ENCODE results near the gene KTI12.
"Not testable (repeated sequence)": the region's sequence is repeated elsewhere in the genome, so short reads cannot be mapped to it uniquely, and the experiment has no call there.

Gene KTI12

DNA sequence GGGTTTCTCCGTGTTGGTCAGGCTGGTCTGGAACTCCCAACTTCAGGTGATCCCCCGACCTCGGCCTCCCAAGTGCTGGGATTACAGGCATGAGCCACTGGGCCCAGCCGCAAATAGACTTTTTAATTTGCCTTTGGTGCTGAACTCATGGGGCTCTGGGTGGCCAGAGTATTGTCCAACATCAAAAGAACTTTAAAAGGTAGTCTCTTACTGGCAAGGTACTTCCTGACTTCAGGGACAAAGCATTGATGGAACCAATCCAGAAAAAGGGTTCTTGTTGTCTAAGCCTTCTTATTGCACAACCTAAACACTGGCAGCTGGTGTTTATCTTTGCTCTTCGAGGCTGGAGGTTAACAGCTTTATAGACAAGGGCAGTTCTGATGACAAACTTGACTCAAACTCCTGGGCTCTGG is 3.8 kb upstream of the KTI12 start:
- no peak for DNase-seq

DNA sequence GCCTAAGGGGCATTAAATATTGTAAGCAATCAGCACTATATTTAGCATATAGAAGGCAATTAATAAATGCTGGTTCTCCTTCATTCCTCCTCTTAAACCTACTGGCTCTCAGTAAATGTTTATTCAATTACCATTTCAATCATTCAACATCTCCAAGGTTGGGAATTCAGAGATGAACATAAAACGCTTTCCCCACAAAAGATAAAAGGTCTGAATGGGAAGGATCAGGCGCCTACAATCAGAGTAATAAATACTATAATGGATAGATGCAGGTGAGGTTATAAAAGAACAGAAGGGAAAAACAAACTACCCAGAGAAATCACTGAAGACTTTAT is 407 bp upstream of the KTI12 start:
- no peak for DNase-seq

GRCh38 chr1:52032785-52033131 is 852 bp downstream of the KTI12 start:
- no peak for DNase-seq

DNA sequence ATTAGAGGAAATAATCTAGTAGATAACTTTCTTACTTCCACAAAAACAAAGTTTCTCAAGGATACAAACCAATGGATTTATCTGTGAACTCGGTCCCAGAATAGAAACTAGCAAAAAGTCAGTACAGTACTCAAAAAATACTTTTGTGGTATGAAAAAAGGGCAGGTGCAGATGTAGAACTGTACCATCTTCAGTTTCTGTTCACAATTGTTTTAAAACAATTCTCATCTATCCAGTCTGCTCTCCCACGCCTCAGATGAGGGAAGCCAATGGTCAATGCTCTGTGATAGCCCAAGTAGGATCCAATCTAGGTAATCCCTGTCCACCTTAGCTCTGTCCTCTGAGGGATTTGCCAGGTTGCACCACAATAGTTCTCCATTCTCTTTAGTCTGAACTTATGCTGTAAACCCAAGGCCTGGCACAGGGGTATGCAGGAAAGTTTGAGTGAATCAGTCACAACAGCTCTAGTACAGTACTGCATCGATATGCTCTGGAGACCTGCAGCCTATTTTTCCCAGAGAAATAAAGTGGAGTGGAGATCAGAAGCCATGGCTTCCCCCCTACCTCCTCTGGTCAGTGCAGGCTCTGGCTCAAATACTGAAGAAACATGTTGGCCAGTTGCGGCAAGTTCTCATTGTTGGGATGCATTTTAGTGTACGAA is 1.4 kb downstream of the KTI12 start:
- DNase-seq, result no peak

- DNase-seq, result not testable (repeated sequence)
Observed at GRCh38 chr1:52028839-52029238, 4.8 kb downstream of the KTI12 start.

DNA sequence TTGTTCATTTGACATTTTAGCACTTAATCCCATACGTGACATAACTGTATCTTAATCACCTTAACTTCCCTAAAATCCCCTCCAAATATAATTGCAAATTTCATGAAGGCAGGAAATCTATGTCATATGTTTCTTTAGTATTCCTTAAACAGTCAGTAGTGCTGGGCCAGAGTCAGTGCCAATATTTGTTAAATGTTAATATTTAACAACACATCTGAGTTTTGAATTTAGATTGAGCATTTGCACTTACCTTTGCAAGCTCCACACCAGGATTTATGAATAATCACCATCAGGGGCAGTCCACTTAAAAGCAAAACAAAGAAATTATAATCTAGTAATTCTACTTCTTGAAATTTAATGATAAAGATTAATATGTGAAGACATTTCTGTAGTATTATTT is 5.3 kb downstream of the KTI12 start:
- DNase-seq, result no peak

- no peak for DNase-seq
Observed at GRCh38 chr1:52026278-52026677, 7.3 kb downstream of the KTI12 start.

DNA sequence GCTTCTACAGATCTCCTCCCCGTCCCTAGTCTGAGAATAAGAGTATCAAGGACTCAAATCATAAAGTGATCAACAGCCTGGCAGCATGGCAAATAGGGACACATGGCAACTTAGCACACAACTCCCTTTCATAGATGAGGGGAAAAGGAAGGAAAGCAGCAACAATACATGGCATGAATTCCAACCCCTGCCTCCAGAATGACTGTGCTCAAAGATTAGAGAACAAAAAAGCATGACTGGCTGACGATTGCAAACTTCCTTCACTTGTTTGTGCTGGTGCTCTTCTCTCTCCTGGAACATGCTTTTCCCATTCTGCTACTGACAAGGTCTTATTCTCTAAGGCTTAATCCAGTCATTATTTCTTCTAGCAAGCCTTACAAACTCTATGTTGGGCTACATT is 11.5 kb downstream of the KTI12 start:
- no peak for DNase-seq

DNA sequence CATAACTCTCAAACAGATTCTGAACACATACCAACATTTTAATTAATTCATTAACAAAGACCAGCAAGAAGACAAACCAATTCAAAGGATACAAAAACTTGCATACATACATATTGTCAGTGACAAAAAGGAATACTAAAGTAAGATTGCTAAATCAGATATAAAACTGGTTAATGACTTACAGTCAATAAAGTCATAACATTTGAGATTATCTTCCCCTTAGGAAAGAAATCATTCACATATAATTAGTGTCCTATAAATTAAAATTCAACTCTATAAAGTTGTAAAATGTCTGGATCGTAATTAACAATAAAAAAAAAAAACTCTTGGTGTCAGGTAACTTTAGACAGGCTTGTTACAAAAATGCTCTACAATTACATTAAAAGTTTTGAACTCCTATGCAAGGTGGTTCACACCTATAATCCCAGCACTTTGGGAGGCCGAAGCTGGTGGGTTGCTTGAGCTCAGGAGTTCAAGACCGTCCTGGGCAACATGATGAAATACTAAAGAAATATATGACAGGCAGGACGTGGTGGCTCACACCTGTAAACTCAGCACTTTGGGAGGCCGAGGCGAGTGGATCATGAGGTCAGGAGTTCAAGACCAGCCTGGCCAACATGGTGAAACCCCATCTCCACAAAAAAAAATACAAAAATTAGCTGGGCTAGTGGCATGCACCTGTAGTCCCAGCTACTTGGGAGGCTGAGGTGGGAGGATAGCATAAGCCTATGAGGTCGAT is 25.4 kb downstream of the KTI12 start:
- DNase-seq, result no peak

DNA sequence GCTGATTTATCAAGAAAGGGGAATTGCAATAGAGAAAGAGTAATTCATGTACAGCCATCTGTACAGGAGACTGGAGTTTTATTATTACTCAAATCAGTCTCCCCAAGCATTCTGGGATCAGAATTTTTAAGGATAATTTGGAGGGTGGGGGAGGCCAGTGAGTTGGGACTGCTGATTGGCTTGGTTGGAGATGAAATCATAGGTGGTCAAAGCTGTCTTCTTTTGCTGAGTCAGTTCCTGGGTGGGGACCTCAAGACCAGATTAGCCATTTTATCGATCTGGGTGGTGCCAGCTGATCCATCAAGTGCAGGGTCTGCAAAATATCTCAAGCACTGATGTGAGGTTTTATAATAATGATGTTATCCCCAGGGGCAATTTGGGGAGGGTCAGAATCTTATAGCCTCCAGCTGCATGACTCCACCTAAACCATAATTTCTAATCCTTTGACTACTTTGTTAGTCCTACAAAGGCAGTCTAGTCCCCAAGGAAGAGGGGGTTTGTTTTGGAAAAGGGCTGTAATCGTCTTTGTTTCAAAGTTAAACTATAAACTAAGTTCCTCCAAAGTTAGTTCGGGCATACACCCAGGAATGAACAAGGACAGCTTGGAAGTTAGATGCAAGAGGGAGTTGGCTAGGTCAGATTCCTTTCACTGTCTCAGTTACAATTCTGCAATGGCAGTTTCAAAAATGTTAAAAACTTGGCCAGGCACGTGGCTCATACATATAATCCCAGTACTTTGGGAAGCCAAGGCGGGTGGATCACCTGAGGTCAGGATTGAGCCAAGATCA is 26.2 kb downstream of the KTI12 start:
- no peak for DNase-seq

GRCh38 chr1:52006081-52006553 is 27.5 kb downstream of the KTI12 start:
- DNase-seq, result not testable (repeated sequence)

- not testable (repeated sequence) for DNase-seq
Observed at GRCh38 chr1:52005548-52005947, 28.1 kb downstream of the KTI12 start.

GRCh38 chr1:52003877-52004276 is 29.7 kb downstream of the KTI12 start:
- DNase-seq, result no peak

DNA sequence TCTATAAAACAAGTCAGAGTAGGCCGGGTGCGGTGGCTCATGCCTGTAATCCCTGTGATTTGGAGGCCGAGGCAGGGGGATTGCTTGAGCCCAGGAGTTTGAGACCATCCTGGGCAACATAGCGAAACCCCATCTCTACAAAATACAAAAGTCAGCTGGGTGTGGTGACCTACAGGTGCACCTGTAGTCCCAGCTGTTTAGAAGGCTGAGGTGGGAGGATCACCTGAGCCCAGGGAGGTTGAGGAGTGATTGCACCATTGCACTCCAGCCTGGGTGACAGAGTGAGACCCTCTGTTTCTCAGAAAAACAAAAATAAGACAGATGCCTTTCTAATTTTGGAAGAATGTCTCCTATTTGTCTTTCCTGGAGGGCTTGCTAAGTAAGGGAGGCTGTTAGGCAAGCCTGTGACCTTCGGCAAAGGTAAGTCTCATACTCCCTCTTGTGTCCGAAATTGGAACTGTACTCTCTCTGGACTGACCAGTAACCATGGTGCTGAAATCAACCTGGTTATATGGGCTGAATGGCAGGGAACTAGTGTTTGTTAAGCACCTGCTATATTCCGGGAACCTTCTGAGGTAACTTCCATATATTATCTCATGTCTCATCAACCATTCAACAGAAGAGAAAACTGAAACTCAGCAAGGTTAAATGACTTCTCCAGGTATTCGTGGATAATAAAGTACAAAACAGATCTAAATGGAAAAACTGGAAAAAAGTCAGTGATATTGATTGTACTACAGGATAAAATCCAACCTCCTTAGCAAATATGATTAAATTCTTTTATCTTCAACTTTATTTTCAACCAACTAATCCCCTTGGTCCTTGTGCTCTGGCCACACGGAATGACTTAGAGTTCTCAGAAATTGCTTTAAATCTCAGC is 31.3 kb downstream of the KTI12 start:
- peak in 1 of 2 experiments; percentile 73 for DNase-seq

- DNase-seq, result no peak
Observed at GRCh38 chr1:51998701-51999100, 34.9 kb downstream of the KTI12 start.

DNA sequence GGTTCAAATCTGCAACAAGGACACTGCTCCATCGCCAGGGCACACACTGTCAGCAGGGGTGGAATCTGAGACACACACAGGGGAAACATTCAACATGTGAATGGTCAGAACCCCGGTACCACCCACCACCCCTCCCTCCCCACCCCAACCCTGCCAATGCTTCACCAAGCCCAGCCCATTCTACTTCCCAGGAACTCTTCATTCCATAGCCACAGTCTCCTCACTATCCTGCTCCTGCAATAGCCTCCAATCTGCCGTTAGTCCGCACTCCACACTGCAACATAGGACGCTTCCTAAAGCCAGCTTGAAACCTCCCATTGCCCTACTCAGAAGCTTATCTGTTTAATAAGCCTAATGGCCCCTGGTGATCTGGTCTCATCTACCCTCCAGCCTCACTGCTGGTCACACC is 35.6 kb downstream of the KTI12 start:
- no peak for DNase-seq

DNA sequence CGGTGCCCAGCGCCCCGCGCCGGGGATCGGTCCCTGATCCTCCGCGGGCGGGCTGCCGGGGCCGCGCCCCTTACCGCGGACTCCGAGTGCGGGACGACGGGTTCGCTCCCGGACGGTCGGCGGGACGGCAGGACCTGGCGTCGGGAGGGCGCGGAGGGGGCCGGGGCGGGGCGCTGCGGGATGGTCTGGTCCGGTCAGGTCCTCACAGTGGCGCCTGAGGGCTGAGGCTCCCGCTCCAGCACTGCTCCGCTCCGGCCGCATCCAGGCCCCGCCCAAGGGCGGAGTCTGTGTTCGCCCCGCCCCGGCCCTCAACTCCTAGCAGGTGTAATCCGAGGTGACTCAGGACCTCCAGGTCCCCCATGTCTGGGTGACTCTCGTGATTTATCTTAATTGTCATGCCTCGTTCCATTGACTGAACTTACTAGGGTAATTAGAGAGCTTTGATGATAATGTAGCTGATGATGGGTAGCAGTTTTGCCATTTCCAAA is 43.1 kb downstream of the KTI12 start, which contains the start of gene RAB3B:
RAB3B (minus strand) TSS at position 223 of the 488 bp plus-strand sequence. CDS start 13,583 bp downstream, outside the sequence.
- DNase-seq, result peak; percentile 7 to 31

- no peak for DNase-seq
Observed at GRCh38 chr1:51989582-51990477, 43.8 kb downstream of the KTI12 start.

GRCh38 chr1:51988254-51988653 is 45.4 kb downstream of the KTI12 start:
- no peak for DNase-seq

GRCh38 chr1:51986718-51987117 is 46.9 kb downstream of the KTI12 start:
- DNase-seq, result no peak

DNA sequence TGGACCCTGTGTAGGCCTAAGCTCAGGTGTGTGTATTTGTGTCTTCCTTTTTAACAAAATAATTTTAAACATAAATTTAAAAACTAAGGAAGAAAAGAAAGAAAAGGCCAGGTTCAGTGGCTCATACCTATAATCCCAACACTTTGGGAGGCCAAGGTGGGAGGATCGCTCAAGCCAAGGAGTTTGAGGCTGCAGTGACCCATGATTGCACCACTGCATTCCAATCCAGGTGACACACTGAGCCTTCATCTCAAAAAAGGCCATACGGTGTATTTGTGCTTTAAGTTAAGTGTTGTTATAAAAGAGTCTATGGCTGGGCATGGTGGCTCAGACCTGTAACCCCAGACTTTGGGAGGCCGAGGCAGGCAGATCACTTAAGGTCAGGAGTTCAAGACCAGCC is 51.4 kb downstream of the KTI12 start:
- DNase-seq, result no peak
